ENCODE results near the gene A2M.

Gene A2M

GRCh38 chr12:9101018-9101687 is 14.6 kb downstream of the A2M start:
- DNase-seq (ENCODE audit: low read depth): no peak
- TF ChIP-seq CTCF (conservative IDR thresholded peaks at IDR 0.05; ENCODE audit: control insufficient read depth, insufficient read depth, low read depth, low read length): no peak
- no peak overlapping the region for H3K4me3 ChIP-seq (ENCODE audit: control insufficient read depth, low read depth, low read length)

GRCh38 chr12:9099552-9100190 is 16.0 kb downstream of the A2M start:
- H3K4me3 ChIP-seq (ENCODE audit: control insufficient read depth, low read depth, low read length): no peak overlapping the region

GRCh38 chr12:9098463-9099026 is 17.2 kb downstream of the A2M start:
- H3K4me3 ChIP-seq (ENCODE audit: control insufficient read depth, low read depth, low read length): no peak overlapping the region
- TF ChIP-seq CTCF (conservative IDR thresholded peaks at IDR 0.05; ENCODE audit: control insufficient read depth, insufficient read depth, low read depth, low read length): no peak
- DNase-seq (ENCODE audit: low read depth): no peak

More at GRCh38 chr12:9099552-9100190, 16.0 kb downstream of the A2M start:
- DNase-seq (ENCODE audit: low read depth): no peak
- TF ChIP-seq CTCF (conservative IDR thresholded peaks at IDR 0.05; ENCODE audit: control insufficient read depth, insufficient read depth, low read depth, low read length): no peak

GRCh38 chr12:9098115-9098452 is 17.6 kb downstream of the A2M start:
- no peak overlapping the region for H3K4me3 ChIP-seq (ENCODE audit: control insufficient read depth, low read depth, low read length)
- no peak for TF ChIP-seq CTCF (conservative IDR thresholded peaks at IDR 0.05; ENCODE audit: control insufficient read depth, insufficient read depth, low read depth, low read length)
- DNase-seq (ENCODE audit: low read depth): no peak

- H3K4me3 ChIP-seq (ENCODE audit: control insufficient read depth, low read depth, low read length): no peak overlapping the region
- no peak for TF ChIP-seq CTCF (conservative IDR thresholded peaks at IDR 0.05; ENCODE audit: control insufficient read depth, insufficient read depth, low read depth, low read length)
- no peak for DNase-seq (ENCODE audit: low read depth)
These were observed 19.0 kb downstream of the A2M start for GRCh38 chr12:9096563-9097176.

GRCh38 chr12:9095322-9095721 is 20.4 kb downstream of the A2M start:
- no peak overlapping the region for H3K4me3 ChIP-seq (ENCODE audit: control insufficient read depth, low read depth, low read length)
- TF ChIP-seq CTCF (conservative IDR thresholded peaks at IDR 0.05; ENCODE audit: control insufficient read depth, insufficient read depth, low read depth, low read length): no peak
- no peak for DNase-seq (ENCODE audit: low read depth)
